ENCODE data around the gene RNF6.

RNF6 gene

DNA sequence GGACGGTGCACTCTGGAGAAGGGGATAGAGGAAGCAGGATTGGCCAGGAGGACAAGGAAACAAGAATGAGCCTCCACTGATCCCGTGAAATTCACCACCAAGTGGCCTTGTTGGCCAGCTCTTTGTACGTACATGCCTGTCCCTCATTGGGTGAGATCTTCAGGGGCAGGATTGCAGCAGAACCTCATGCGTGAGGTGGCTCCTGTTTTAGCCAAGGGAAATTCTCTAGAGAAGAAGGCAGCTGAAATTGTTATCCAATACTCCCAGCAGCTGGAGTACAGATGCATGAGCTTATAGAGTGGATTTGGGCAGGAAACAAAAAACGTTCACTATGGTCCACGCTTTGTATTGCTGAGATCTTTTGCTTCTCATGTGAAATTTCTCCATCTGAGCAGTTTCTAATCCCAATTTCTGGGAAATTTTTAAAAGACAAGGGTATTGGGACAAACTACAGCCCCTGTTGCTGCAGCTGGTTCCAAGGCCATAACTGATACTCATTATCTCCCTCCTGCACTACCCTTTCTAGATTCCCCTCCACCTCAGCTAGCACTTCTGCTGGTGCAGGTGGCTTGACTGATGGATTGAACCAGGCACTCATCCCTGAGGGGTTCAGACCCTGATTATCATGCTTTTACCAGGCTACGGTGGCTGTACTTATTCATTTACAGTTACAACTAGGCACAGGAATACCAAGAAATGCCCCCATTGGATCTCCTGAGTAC is 3.9 kb upstream of the RNF6 start:
- DNase-seq = no peak

DNA sequence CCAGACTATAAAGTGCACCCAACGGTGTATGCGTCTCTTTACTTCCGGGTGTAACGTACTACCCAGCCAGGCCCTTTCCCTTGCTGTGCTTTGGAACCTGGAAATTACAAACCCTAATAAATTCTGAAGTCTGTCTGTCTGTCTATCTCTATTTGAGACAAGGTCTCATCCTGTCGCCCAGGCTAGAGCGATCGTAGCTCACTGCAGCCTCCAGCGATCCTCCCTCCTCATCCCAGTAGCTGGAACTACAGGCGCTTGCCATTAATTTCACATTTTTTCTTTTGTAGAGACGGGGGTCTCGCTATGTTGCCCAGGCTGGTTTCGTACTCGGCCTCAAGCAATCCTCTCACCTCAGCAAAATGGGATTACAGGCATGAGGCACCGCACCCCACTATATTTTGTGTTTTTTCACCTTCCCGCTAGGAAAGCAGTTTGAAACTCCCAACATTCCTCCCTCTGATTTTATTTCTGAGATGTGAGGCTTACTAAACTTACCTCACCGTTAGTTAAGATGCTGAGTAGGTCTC is 469 bp upstream of the RNF6 start:
- DNase-seq = no peak

- DNase-seq = no peak
These were observed 754 bp downstream of the RNF6 start for GRCh38 chr13:26221399-26221720.

GRCh38 chr13:26220575-26220974 is 1.5 kb downstream of the RNF6 start:
- no peak for DNase-seq

- DNase-seq = no peak
These were observed 2.4 kb downstream of the RNF6 start for GRCh38 chr13:26219726-26220125.

DNA sequence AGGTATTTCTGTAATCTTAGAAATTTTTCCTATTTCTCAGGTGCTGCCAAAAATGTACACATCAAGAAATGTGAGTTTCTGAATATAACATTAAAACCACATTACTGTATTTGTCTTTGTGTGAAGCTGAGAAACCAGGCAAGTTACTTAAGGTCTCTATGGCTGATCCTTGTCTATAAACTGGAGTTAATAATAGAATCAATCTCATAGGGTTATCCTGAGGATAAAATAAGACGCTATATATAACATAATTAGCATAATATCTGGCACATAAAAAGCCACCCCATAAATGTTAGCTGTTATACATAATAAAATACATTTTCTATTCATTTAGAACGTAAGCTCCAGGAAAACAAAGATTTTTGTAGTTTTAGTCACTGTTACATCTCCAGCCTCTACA is 6.1 kb downstream of the RNF6 start:
- no peak for DNase-seq

DNA sequence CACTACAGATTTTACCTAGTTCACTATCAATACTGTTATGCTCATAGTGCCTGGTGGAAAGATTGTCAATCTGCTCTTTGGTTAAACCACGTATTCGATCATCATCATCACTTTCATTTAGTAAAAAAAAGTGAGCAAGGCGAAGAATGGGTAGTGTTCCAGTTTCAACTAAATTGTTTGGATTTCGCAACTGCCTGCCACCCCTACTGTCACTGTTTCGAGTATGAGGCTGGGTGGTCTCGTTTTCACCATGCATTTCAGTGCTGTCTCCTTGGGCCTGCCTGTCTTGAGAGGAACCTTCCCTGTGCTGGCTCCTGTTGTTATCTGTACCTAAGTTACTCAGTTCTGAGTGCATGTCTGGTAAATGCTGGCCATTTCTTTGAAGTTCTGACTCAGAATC is 8.1 kb downstream of the RNF6 start:
- DNase-seq = no peak

DNA sequence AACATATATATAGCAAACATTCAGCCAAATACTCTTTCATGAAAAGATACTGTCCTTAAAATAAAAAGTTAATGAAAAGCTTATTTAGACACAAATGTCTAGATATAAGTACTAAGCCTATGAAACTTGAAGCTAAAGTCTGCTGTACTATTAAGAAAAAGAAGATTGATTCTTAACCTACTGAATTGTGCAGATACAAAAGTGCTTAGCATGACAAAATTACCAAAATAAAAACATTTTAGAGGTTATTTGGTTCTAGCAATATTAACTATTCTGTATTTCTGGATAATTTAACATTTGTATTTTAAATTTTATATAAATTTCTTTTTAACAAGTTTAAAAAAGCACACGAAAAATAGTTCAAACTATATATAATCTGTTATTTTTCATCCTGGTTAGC is 8.8 kb downstream of the RNF6 start:
- no peak for DNase-seq

DNA sequence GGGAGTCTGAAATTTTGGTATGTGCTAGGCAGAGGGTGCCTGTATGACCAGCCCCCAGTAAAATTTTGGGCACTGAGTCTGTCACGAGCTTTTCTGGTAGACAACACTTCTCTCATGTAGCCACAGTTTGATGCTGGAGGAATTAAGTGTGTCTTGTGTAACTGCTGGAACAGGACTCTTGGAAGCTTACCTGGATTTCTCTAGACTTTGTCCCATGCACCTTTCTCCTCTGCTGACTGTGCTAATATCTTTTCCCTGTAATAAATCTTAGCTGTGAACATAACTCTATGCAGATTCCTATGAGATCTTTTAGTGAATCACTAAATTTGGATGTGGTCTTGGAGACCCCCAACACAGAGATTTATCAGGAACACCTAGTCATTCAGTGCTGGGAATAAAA is 13.8 kb downstream of the RNF6 start:
- DNase-seq = no peak

DNA sequence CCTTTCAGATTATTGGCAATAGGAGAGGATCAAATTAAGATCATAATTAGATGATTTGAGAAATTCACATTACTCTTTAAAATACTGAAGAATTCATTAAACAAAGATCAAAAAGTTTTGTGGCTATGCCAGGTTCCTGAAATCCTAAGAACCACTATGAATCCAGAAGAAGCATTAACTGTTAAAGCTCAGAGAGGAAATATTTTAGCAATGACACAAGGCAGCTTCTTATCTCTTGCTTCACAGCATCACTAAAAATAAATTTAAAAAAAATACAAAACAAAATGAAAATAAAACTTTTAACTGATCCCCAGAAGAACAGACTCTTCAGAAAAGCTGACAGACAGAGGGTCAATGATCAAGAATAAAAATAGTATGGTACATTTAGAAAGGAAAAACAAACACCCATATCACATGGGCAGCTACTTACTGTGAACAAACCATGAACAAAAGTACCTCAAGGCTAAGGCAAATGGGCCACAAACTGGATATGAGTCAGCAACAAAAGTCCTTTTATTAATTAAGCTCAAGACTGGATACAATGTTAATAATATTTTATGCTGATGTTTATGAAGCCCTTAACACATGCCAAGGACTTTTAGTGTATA is 19.6 kb downstream of the RNF6 start:
- no peak for DNase-seq

GRCh38 chr13:26200811-26201210 is 21.3 kb downstream of the RNF6 start:
- no peak for DNase-seq

DNA sequence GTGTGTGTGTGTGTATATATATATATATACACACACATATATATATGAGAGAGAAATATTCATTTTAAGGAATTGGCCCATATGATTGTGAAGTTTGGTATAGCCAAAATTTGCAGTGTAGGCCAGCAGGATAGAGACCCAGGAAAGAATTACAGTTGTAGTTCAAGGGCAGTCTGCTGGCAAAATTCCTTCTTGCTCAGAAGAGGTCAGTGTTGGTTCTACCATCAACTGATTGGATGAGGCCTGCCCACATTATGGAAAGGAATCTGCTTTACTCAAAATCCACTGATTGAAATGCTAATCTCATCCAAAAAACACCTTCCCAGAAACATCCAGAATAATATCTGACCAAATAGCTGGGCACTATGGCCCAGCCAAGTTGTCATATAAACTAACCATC is 24.0 kb downstream of the RNF6 start:
- DNase-seq = no peak

DNA sequence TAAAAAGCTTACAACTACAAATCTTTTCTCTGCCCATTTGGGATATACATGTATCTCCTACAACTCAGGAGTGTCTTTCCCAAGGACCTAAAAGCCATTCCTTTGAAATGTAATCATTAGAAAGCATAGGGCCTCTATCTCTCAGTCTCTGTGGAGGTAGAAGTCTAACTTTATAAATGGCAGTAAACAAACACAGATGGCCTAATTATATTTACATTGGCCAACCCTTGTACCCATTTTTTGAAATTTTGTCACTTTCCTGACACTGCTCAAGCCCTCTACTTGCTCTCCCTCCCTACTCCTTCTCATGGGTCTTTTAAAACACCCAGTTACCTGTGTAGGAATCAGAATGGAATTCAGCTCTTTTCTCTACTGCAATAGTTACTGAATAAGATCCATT is 24.8 kb downstream of the RNF6 start:
- DNase-seq = no peak

DNA sequence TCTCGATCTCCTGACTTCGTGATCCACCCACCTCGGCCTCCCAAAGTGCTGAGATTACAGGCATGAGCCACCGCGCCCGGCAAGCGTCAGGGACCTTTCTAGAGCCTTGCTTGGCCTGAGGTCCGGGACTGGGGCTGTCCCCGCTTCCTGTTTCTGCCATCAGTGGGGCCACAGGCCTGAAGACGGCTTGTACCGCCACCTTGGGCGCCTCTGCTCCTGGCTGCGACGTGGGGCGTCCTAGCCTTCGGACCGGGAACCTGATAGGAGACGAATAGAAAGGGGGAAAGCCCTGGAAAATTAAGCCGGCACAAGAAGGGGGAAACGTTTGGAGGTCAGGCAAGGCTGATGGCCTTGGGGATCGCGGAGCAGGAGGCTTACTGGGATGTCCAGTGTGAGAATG is 35.1 kb downstream of the RNF6 start:
- DNase-seq = peak; percentile 6

- DNase-seq = peak; percentile 91
These were observed 35.8 kb downstream of the RNF6 start for GRCh38 chr13:26186118-26186870.

GRCh38 chr13:26185720-26186117 is 36.4 kb downstream of the RNF6 start:
- DNase-seq = no peak

- DNase-seq = peak; percentile 79
These were observed 37.3 kb downstream of the RNF6 start for GRCh38 chr13:26184791-26185250.

- DNase-seq = no peak
These were observed 38.7 kb downstream of the RNF6 start for GRCh38 chr13:26183416-26183815.

GRCh38 chr13:26179344-26179743 is 42.8 kb downstream of the RNF6 start:
- no peak for DNase-seq

- DNase-seq = no peak
These were observed 53.3 kb downstream of the RNF6 start for GRCh38 chr13:26168835-26169234.

DNA sequence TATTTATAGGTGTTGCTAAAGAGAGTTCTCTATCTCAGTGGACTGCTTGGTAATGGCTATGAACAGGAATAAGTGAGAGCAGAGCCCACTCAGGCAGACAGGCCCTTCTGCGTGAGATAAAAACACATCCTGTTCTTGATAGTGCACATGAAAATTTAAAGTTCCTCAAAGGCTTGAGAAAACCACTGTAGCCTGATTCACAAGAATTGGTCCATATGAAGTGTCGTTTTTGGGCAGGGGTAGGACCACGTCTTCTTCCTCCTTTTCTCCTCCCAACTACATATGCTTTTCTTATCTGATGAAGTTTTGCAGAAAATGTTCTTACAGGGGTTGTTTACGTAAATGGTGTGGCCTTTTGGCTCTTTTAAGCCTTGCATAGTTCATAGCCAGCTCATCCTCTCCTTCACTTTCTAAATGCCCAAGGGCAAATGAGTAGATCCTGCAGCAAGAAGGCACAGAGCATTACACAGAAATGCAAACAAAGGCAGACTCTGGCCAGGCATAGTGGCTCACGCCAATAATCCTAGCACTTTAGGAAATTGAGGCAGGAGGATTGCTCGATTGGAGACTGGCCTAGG is 53.8 kb downstream of the RNF6 start:
- DNase-seq = no peak

DNA sequence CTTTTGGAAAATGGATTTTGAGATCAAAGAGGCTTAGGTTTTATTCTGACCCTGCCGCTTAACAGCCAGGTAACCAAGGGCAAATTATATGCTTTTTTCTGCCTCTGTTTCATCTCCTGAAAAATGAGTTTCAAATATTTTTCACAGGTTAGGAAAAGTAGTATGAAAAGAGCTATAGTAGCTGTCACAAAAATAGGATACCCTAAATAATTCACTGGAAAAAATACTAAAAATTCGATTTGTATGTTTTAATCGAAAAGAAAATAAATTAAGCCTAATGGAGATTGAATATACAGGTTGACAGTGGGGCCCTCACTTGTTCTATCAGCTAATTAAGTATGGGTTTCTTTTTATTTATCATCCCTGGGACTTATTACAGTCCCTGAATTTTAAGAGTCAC is 58.3 kb downstream of the RNF6 start:
- no peak for DNase-seq

Data from stimulated activated CD4-positive, alpha-beta T cell treated with anti-CD3 and anti-CD28 coated beads, Interleukin-15, amount 100 ng/mL, for 24 hours (primary cell).